Cerebellar cortex (tissue), 1 donor: ENCODE data around the gene GPRIN2.
"Not testable (repeated sequence)": the region's sequence is repeated elsewhere in the genome, so short reads cannot be mapped to it uniquely, and the experiment has no call there.

ENCODE experiments used
- DNase-seq: peaks from one replicate; pipeline ENCODE4 v3.0.0-alpha.2; 2015; ENCODE audit warnings: low spot score

The GPRIN2 gene

DNA sequence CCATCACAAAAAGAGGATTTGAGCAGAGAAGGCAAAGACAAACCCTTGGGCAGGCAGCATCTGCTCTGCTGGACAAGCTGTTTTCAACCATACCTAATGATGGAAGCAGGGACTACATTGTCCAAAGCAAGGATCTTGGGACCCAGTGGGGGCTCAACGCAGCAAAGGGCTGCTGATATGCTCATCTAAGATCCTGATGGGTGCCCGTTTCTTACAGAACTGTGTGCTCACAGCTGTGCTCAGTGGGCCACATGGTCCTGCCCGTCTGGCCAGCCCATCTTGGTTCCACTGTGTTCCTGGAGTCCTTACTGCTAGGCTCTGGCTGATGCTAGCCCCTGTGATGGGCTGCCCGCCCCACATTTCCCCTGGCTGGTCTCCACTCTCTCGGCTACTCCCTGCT lies 36.1 kb downstream of the GPRIN2 start:
- DNase-seq = peak; percentile 48

DNA sequence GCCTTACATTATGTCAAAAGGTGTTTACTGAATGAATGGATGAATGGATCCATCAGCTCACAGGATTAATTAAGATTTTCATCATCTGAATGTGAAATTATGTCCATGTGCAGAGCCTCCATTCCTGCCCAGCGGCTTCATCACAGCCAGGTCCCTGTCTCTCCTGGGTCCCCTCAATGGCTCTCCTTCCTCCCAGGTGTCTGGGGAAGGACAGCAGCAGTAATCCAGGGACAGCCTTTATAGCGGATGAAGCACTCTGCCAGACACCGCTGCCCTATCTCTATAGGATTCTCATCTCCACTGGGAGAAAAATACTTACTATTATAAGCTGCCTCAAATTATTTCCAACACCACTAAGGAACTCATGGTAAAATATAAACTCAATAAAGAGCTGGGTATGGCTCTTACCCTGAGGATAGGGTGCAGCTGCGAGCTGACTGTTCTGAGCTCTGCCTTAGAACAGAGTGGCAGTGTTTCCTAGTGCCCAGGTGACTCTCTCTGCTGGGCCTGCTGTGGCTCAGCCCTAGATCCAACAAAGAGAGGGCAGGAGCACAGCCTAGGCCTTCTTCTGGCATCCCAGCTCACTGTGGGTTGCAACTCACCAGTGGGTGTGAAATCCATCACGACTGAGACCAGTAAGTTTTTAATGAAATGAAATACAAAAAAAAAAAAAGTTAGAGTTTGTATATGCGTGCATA lies 38.3 kb downstream of the GPRIN2 start:
- no peak for DNase-seq

DNA sequence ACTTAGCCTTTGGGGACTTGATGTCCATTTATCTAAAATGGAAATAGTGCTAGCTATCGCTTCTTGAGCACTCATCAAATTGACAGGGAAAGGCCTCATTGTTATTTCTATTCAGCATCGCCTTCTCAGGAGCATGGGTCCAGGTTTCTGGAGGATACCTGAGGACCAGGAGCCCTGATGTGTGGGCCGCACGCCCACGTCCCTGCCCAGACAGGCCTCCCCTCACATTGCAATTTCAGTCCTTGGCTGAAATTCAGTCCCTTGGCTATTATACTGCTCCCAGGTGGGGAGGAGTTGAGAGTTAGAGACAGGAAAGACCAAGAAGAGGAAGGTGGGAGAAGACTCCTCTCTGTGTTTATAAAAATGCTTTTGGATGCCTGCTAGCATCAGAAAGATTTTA lies 38.9 kb downstream of the GPRIN2 start:
- DNase-seq = no peak

DNA sequence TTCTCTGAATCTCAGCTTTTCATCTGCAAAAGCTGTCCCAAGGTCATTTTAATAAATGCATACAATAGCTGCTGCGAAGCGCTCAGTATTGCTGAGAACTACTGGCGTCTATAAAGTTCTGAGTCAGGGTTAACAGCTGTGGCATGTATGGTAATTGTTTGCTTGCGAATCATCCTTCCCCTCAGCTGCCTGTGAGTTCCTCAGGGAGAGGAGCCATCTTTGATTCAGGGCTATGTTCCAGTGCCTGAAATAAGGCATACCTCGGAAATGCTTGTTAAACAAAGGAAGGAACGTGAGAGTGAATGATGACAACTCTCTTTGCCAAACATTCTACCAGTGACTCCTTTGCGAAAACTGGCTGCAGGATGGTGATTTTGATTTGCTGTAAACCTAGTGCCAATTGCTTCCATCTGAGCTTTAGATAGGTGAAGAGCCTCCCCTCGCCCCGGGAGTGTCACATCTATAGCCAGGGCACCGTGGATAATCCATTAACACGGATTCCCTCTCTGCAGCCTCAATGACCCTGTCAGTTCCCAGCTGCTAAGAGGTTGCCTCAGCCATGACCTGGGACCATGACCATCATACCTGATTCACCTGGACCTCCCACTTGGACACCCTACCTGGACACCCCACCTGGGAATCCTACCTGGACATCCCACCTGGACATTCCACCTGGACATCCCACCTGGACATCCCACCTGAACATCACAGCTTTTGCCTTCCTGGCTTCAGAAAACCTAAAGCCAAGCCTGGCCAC lies 39.6 kb downstream of the GPRIN2 start:
- DNase-seq = no peak

DNA sequence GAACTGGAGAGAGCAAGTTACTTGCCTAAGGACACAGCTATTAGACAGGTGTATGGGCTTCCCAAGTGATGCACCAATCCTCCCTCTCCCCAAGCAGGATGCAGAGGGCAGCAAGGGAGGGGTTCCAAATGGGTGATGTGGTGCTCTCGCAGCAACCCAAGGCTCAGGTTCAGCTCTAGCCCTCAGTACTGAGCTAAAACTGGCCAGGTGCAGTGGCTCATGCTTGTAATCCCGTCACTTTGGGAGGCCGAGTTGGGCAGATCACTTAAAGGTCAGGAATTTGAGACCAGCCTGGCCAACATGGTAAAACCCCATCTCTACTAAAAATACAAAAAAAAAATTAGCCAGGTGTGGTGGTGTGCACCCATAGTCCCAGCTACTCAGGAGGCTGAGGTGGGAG lies 40.7 kb downstream of the GPRIN2 start:
- no peak for DNase-seq

DNA sequence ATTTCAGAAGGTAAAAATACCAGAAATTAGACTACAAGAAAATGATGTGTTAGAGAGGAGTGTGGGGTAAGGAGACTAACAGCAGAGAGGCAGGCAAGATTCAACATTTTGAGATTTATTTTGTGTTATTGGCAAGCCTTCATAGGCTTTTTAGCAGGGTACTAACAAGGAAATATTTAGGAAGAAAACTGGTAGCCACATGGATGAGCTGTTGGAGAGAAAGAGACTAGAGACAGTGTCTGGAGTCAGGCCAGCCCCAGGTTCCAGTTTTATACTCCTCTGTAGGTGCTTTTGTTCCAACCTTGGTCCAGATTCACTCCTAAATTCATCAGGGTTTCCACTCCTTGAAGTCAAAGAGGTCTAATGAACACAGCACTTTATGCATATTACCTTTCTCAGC lies 41.1 kb downstream of the GPRIN2 start:
- DNase-seq = peak; percentile 76

DNA sequence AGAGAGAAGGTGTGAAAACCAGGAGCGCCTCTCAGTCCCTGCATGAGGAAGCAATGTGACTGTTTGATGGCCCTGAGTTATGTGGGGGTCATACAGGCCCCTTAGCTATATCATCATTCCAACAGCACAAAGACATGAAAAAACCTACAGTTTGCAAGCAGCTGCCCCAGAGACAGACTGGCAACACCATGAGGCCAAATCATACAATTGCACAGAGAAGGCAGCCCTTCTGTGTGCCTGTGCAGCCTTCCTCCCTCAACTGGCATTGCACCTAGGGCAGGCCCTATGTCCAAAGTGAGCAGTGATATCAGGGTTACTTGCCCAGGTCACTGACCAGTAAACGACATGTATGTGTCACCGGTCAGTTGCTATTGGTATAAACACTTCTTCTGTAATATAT lies 41.6 kb downstream of the GPRIN2 start:
- DNase-seq = no peak

DNA sequence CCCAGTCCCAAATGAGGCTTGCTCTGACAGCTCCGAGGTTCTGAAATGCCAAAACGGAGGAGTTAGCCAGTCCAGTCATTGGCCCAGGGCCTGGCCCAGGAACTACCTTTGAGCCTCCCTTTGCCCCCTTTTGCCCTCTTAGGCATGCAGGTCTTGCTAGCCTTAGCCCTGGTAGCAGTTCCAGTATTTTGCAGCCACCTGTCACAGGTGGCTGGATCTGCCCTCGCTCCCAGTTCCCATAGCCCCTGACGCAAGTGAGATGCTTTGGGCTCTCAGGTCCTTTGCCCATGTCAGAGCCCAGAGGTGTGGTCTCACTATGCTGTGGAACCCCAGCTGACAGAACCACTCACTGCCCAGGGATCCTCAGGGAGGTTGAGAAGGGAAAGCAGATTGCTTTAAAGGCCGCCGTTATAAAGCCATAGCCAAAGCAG lies 42.0 kb downstream of the GPRIN2 start:
- no peak for DNase-seq

DNA sequence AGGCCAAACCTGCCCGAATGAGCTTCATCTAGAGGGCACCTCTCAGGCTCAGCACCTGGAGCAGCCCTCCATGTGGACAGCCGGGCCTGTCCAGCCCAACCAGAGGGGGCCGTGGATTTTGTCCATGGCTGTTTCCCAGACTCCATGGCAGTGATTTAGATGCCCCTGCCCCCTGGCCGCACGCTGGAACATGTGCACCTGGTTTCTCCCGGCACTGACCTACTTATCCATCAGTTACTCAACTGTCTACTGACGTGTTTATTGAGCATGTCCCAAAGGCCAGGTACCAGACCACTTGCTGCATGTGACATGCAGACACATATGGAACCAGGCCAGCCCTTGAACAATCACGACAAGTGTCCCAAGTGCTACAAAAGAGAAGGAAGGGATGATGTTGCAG lies 43.1 kb downstream of the GPRIN2 start:
- DNase-seq = not testable (repeated sequence)

DNA sequence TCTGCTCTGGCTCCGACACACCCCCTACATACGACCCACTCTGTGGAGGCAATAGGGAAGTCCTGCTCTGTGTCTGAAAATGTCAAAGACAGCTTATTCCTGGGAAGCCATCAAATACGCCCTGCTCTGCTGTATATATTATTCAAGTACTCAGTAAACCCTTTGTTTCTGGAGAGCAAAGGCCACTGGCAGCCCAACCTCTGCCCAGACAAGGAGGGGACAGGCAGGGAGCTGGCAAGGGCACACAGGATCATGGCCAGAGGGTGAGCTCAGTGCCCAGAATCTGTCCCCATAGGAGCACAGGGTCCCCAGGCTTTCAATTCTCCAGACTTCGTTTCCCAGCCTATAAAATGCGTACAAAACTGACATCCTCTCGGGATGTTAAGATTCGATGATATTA lies 43.7 kb downstream of the GPRIN2 start:
- DNase-seq = not testable (repeated sequence)

DNA sequence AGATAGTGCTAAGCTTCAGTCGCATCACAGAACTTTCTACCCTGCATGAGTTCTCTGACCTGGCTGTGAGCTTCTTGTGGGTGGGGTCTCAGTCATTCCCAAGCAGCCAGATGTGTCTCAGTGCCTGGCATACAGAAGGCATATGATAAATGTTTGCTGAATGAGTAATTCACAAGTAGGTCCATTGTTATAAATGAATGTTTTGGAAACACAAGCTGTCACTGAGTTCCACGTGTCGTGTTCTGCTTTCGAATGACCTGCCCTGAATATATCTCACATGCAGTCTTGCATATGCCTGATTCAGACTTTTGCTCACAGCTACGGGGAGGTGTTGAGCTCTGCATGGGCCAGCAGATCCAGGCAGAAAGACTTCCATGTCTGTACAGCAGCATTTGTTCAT lies 44.5 kb downstream of the GPRIN2 start:
- not testable (repeated sequence) for DNase-seq
